Testis (tissue), 2 donors: Measurements from ENCODE around the gene SLC15A4.

Experiments
- POLR2A ChIP-seq: fragments of 450-650 bp; IDR thresholded peaks from one replicate; pipeline ENCODE4 v1.6.1; 2017; ENCODE audit warnings: antibody characterized with exemption, mild to moderate bottlenecking, moderate library complexity
- TF ChIP-seq, protein P1 (sequence below), 3 experiments: fragments of 450-650 bp in 2 of 3; fragments of 200-600 bp in 1 of 3; sonication (generic) in 1 of 3; IDR thresholded peaks; one replicate each; pipeline ENCODE4 v1.5.1; 2016 to 2019; ENCODE audit warnings: antibody characterized with exemption in 3 of 3, mild to moderate bottlenecking in 2 of 3, moderate library complexity in 1 of 3

DNA sequence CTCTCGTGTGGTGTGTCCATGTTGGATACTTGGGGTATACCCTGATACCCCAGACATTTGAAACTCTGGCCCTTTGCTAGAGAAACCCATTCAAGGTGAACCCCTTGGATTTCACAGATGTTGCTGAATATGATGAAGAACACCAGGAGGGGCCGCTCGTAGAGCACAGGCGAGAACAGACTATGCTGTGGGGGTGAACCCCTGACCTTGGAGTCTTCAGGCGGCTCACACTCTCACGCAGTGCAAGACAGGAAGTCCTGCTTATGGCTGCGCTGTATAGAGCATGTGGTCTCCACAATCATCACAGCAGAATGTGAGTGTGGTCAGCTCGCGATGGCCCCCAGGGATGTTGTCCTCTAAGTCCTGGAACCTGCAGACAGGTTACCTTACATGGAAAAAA lies 60.4 kb downstream of the SLC15A4 start:
- no peak for TF ChIP-seq POLR2A
- TF ChIP-seq, protein P1, sequence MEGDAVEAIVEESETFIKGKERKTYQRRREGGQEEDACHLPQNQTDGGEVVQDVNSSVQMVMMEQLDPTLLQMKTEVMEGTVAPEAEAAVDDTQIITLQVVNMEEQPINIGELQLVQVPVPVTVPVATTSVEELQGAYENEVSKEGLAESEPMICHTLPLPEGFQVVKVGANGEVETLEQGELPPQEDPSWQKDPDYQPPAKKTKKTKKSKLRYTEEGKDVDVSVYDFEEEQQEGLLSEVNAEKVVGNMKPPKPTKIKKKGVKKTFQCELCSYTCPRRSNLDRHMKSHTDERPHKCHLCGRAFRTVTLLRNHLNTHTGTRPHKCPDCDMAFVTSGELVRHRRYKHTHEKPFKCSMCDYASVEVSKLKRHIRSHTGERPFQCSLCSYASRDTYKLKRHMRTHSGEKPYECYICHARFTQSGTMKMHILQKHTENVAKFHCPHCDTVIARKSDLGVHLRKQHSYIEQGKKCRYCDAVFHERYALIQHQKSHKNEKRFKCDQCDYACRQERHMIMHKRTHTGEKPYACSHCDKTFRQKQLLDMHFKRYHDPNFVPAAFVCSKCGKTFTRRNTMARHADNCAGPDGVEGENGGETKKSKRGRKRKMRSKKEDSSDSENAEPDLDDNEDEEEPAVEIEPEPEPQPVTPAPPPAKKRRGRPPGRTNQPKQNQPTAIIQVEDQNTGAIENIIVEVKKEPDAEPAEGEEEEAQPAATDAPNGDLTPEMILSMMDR (IDR thresholded peaks at IDR 0.05): no peak
